SU-DHL-6 (cell line): Measurements from ENCODE around the gene IGFBP7.

Experiments used
- H2AFZ ChIP-seq: fragments of 200-600 bp; sonication (generic); 2 replicates; pipeline ENCODE4 v1.6.1; 2014; ENCODE audit warnings: low read depth, mild to moderate bottlenecking, moderate library complexity, mixed read lengths, antibody characterized with exemption, low read length; ENCODE audit not compliant: severe bottlenecking
- H3F3A ChIP-seq: fragments of 200-600 bp; shearing (Covaris generic); 2 replicates; pipeline ENCODE4 v1.6.0; 2016; ENCODE audit warnings: antibody characterized with exemption, mild to moderate bottlenecking; ENCODE audit not compliant: insufficient read depth
- H3K27ac ChIP-seq: fragments of 200-600 bp; sonication (generic); 2 replicates; pipeline ENCODE4 v1.5.1; 2016; ENCODE audit warnings: low read depth, mild to moderate bottlenecking, low read length, moderate library complexity, mixed read lengths
- H3K27me3 ChIP-seq: fragments of 200-600 bp; sonication (generic), shearing (Covaris generic); 2 replicates; pipeline ENCODE4 v1.6.0; 2014; ENCODE audit warnings: mild to moderate bottlenecking, low read length
- H3K36me3 ChIP-seq: fragments of 200-600 bp; sonication (generic); 2 replicates; pipeline ENCODE4 v1.6.1; 2014; ENCODE audit warnings: mild to moderate bottlenecking, low read length, mixed read lengths
- H3K4me2 ChIP-seq: fragments of 300-600, 200-600 bp; shearing (Covaris generic), sonication (generic); 2 replicates; pipeline ENCODE4 v1.6.0; 2014; ENCODE audit warnings: low read length, low read depth, mild to moderate bottlenecking; ENCODE audit not compliant: poor library complexity, severe bottlenecking
- H3K4me3 ChIP-seq: fragments of 200-600 bp; sonication (generic); 2 replicates; pipeline ENCODE4 v1.5.1; 2014; ENCODE audit warnings: antibody characterized with exemption, low read length, mild to moderate bottlenecking, mixed read lengths; ENCODE audit not compliant: insufficient read depth, poor library complexity, severe bottlenecking
- H3K79me2 ChIP-seq: fragments of 200-600 bp; sonication (generic); 2 replicates; pipeline ENCODE4 v1.6.1; 2014; ENCODE audit warnings: mild to moderate bottlenecking, low read length, moderate library complexity; ENCODE audit not compliant: insufficient read depth
- H3K9ac ChIP-seq: fragments of 200-600 bp; sonication (generic); 2 replicates; pipeline ENCODE4 v1.7.0; 2014; ENCODE audit warnings: mild to moderate bottlenecking, low read length
- H3K9me2 ChIP-seq: fragments of 200-600 bp; sonication (generic); replicated peaks from 2 replicates; pipeline ENCODE4 v1.6.1; 2014; ENCODE audit warnings: low read length; ENCODE audit not compliant: insufficient read depth
- H3K9me3 ChIP-seq: fragments of 200-600 bp; sonication (generic); 2 replicates; pipeline ENCODE4 v1.6.1; 2014; ENCODE audit warnings: low read length, mixed read lengths; ENCODE audit not compliant: insufficient read depth
- H4K20me1 ChIP-seq: fragments of 200-600 bp; sonication (generic); 2 replicates; pipeline ENCODE4 v1.6.1; 2014; ENCODE audit warnings: low read depth, mild to moderate bottlenecking, antibody characterized with exemption, low read length, moderate library complexity, mixed read lengths
- EZH2phosphoT487 ChIP-seq: fragments of 200-600 bp; sonication (generic), shearing (Covaris generic); conservative IDR thresholded peaks from 2 replicates; pipeline ENCODE4 v1.6.1; 2018; ENCODE audit warnings: mild to moderate bottlenecking, antibody characterized with exemption, low read length, moderate library complexity, mixed read lengths
- TF ChIP-seq, protein P1 (sequence below): fragments of 200-600 bp; sonication (generic); IDR thresholded peaks from one replicate; pipeline ENCODE4 v1.5.1; 2017; ENCODE audit warnings: antibody characterized with exemption, mild to moderate bottlenecking, low read length, moderate library complexity; ENCODE audit not compliant: insufficient read depth, poor library complexity, severe bottlenecking

IGFBP7 gene

DNA sequence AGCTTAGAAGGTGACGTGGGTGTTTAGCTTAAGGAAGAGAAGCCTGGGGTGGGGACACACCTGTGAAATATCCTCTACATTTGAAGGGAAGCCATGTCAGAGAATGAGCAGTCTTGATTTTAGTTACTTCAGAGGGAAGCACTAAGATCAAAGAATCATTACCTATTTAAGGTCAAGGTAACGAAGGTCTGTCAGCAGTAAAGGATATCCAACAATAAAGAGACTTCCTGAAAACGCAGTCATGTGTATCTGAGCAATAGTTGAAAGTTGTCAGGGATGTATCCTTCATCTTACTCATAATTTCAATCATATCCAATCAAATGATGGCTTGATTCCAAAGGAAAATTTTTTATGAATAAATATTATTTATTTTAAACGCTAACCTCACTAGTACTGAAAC is 33.5 kb downstream of the IGFBP7 start:
- H3K36me3 ChIP-seq = no peaks in the 10 kb centered on the region
- no peaks in the 10 kb centered on the region for H3K9me3 ChIP-seq
- TF ChIP-seq, protein P1, sequence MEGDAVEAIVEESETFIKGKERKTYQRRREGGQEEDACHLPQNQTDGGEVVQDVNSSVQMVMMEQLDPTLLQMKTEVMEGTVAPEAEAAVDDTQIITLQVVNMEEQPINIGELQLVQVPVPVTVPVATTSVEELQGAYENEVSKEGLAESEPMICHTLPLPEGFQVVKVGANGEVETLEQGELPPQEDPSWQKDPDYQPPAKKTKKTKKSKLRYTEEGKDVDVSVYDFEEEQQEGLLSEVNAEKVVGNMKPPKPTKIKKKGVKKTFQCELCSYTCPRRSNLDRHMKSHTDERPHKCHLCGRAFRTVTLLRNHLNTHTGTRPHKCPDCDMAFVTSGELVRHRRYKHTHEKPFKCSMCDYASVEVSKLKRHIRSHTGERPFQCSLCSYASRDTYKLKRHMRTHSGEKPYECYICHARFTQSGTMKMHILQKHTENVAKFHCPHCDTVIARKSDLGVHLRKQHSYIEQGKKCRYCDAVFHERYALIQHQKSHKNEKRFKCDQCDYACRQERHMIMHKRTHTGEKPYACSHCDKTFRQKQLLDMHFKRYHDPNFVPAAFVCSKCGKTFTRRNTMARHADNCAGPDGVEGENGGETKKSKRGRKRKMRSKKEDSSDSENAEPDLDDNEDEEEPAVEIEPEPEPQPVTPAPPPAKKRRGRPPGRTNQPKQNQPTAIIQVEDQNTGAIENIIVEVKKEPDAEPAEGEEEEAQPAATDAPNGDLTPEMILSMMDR = no peak
- H3K4me3 ChIP-seq = no peak overlapping the region
- no peak overlapping the region for H3K9ac ChIP-seq
- H3K9me2 ChIP-seq = no peaks in the 10 kb centered on the region
- H2AFZ ChIP-seq = no peak overlapping the region
- H3F3A ChIP-seq = no peaks in the 10 kb centered on the region
- no peak overlapping the region for H3K4me2 ChIP-seq
- no peaks in the 10 kb centered on the region for H3K79me2 ChIP-seq
- H3K27me3 ChIP-seq = no peaks in the 10 kb centered on the region
- H4K20me1 ChIP-seq = no peaks in the 10 kb centered on the region
- no peak overlapping the region for H3K27ac ChIP-seq

DNA sequence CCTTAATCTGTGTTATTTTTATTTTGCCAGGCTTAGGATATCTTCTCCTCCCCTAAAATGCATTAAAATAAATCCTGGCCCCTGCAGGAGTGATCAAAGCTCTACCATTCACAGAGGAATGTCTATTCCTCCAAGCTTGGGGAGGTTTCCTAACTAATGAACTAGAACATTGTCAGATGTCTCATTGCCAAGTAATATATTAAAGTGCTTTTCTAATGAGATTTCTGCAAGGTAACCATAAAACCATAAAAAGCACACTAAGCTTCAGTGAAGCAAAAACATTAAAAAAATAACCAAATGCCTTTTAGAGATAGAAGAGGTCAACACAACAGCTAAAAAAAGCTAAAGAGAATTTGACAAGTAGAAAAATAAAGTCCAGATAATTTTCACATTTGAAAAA is 34.8 kb downstream of the IGFBP7 start:
- H4K20me1 ChIP-seq = no peaks in the 10 kb centered on the region
- H3K27ac ChIP-seq = no peak overlapping the region
- TF ChIP-seq, protein P1 = no peak
- no peak for TF ChIP-seq EZH2phosphoT487
- no peak overlapping the region for H3K9ac ChIP-seq
- no peak overlapping the region for H3K4me3 ChIP-seq
- H3K4me2 ChIP-seq = no peak overlapping the region
- no peaks in the 10 kb centered on the region for H3F3A ChIP-seq
- no peak overlapping the region for H2AFZ ChIP-seq
- no peaks in the 10 kb centered on the region for H3K9me3 ChIP-seq
- no peaks in the 10 kb centered on the region for H3K36me3 ChIP-seq
- no peaks in the 10 kb centered on the region for H3K27me3 ChIP-seq
- H3K79me2 ChIP-seq = no peaks in the 10 kb centered on the region
- H3K9me2 ChIP-seq = no peaks in the 10 kb centered on the region

DNA sequence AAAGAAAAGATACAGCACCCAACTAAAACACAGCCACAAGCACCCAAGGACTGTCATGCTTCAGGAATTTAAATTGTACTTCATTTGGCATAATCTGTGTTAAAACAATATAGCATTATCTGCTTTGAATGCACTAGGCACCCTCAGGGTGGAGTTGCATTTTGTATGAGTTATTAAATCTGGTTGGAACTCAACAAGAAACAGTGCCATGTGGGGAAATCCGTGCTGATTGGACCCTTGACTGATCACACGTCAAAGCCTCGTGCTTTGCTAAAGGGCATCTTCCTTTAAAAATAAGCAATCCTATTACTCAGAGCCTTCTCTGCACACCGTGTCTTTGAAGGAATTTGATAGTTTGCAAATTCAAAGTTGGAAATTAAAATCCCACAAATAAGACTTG is 35.4 kb downstream of the IGFBP7 start:
- Histone ChIP-seq H3K9me3 (no peaks in the 10 kb centered on the region), H4K20me1 (no peaks in the 10 kb centered on the region), H3K9me2 (no peaks in the 10 kb centered on the region), H3K27ac (no peak overlapping the region), H3K79me2 (no peaks in the 10 kb centered on the region), H3F3A (no peaks in the 10 kb centered on the region), H3K27me3 (no peaks in the 10 kb centered on the region), H3K9ac (no peak overlapping the region), H3K4me3 (no peak overlapping the region), H2AFZ (no peak overlapping the region), H3K36me3 (no peaks in the 10 kb centered on the region), H3K4me2 (no peak overlapping the region)
- TF ChIP-seq, protein P1 = no peak
- no peak for TF ChIP-seq EZH2phosphoT487

DNA sequence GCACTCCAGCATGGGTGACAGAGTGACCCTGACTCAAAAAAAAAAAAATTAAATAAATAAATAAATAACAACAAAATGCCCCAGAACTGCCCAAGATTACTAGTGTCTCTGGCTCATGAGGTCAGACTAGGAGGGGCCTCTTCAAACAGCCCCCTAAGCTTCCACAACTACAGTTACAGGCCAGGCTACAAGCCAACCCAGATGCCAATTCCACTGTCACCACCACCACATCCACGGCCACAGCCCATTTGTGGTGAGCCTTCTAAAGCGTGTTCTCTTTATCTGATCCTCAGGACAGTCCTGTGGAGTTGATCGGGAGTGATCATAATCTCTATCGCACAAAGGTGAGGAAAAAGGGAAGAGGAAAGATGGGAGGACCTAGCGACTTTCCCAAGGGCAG is 36.6 kb downstream of the IGFBP7 start:
- H3K27me3 ChIP-seq = no peaks in the 10 kb centered on the region
- no peak overlapping the region for H3K4me3 ChIP-seq
- no peak overlapping the region for H2AFZ ChIP-seq
- no peak overlapping the region for H3K4me2 ChIP-seq
- H4K20me1 ChIP-seq = no peaks in the 10 kb centered on the region
- no peak overlapping the region for H3K27ac ChIP-seq
- H3K9me2 ChIP-seq = no peaks in the 10 kb centered on the region
- no peaks in the 10 kb centered on the region for H3K9me3 ChIP-seq
- H3K79me2 ChIP-seq = no peaks in the 10 kb centered on the region
- TF ChIP-seq EZH2phosphoT487 = no peak
- TF ChIP-seq, protein P1 = no peak
- H3F3A ChIP-seq = no peaks in the 10 kb centered on the region
- no peaks in the 10 kb centered on the region for H3K36me3 ChIP-seq
- H3K9ac ChIP-seq = no peak overlapping the region
